OCI-LY1 (cell line): Measurements from ENCODE around the gene NOP16.

Source experiments
- H2AFZ ChIP-seq: fragments of 200-600 bp; sonication (generic), shearing (Covaris generic); 2 replicates; pipeline ENCODE4 v1.6.0; 2014; ENCODE audit warnings: antibody characterized with exemption, mild to moderate bottlenecking, low read length
- H3F3A ChIP-seq: fragments of 200-600 bp; sonication (generic), shearing (Covaris generic); 2 replicates; pipeline ENCODE4 v1.6.0; 2014; ENCODE audit warnings: mild to moderate bottlenecking, antibody characterized with exemption, low read length, moderate library complexity; ENCODE audit not compliant: insufficient read depth
- H3K27ac ChIP-seq: fragments of 200-600 bp; sonication (generic); 2 replicates; pipeline ENCODE4 v1.5.1; 2014; ENCODE audit warnings: low read length, mixed run types, mild to moderate bottlenecking, low read depth; ENCODE audit not compliant: poor library complexity, severe bottlenecking
- H3K27me3 ChIP-seq: fragments of 200-600 bp; sonication (generic); 2 replicates; pipeline ENCODE4 v1.6.0; 2014; ENCODE audit warnings: antibody characterized with exemption, mild to moderate bottlenecking, low read length, moderate library complexity; ENCODE audit not compliant: insufficient read depth
- H3K36me3 ChIP-seq: fragments of 200-600 bp; sonication (generic); 2 replicates; pipeline ENCODE4 v1.6.1; 2014; ENCODE audit warnings: mild to moderate bottlenecking, antibody characterized with exemption, low read length, moderate library complexity, mixed read lengths; ENCODE audit not compliant: insufficient read depth
- H3K4me1 ChIP-seq: fragments of 200-600 bp; sonication (generic); 2 replicates; pipeline ENCODE4 v1.5.1; 2014; ENCODE audit warnings: mild to moderate bottlenecking, low read length, moderate library complexity; ENCODE audit not compliant: insufficient read depth, severe bottlenecking
- H3K4me2 ChIP-seq: fragments of 200-600 bp; sonication (generic), shearing (Covaris generic); 2 replicates; pipeline ENCODE4 v1.6.1; 2014; ENCODE audit warnings: low read length
- H3K4me3 ChIP-seq: fragments of 200-600 bp; sonication (generic); 2 replicates; pipeline ENCODE4 v1.5.1; 2014; ENCODE audit warnings: low read length, low read depth, mild to moderate bottlenecking, mixed read lengths; ENCODE audit not compliant: poor library complexity, severe bottlenecking
- H3K79me2 ChIP-seq: fragments of 200-600 bp; shearing (Covaris generic); 2 replicates; pipeline ENCODE4 v1.6.1; 2016; ENCODE audit warnings: mixed run types, low read length, mixed read lengths; ENCODE audit not compliant: insufficient read depth
- H3K9ac ChIP-seq: fragments of 200-600 bp; sonication (generic), shearing (Covaris generic); 2 replicates; pipeline ENCODE4 v1.6.1; 2014; ENCODE audit warnings: mild to moderate bottlenecking, low read length, mixed read lengths
- H3K9me2 ChIP-seq: fragments of 200-600 bp; sonication (generic), shearing (Covaris generic); 2 replicates; pipeline ENCODE4 v1.6.1; 2014; ENCODE audit warnings: low read depth, mild to moderate bottlenecking, low read length, mixed read lengths
- H3K9me3 ChIP-seq: fragments of 200-600 bp; shearing (Covaris generic); 2 replicates; pipeline ENCODE4 v1.6.1; 2014; ENCODE audit warnings: low read length, mixed read lengths
- H4K20me1 ChIP-seq: fragments of 200-600 bp; sonication (generic), shearing (Covaris generic); 2 replicates; pipeline ENCODE4 v1.6.0; 2016; ENCODE audit warnings: mild to moderate bottlenecking, low read length; ENCODE audit not compliant: insufficient read depth
- CTCF ChIP-seq: fragments of 200-600 bp; sonication (generic), shearing (Covaris generic); IDR thresholded peaks from 2 replicates; pipeline ENCODE4 v1.5.1; 2017; ENCODE audit warnings: mild to moderate bottlenecking, antibody characterized with exemption, low read length, moderate library complexity, mixed read lengths
- EZH2 ChIP-seq: fragments of 200-600 bp; sonication (generic), shearing (Covaris generic); IDR thresholded peaks from 2 replicates; pipeline ENCODE4 v1.8.0; 2017; ENCODE audit warnings: borderline replicate concordance, mixed run types, mild to moderate bottlenecking, antibody characterized with exemption, low read length, moderate library complexity, mixed read lengths

The NOP16 gene

GRCh38 chr5:176420972-176421544, 32.7 kb upstream of the NOP16 start:
- H3K27me3 ChIP-seq = peaks cover 6% of the 10 kb centered on the region; the same call in 1 of the 2 replicates
- H3K9me3 ChIP-seq = peaks cover 8% of the 10 kb centered on the region; the same call in 1 of the 2 replicates
- H3K79me2 ChIP-seq = no peaks in the 10 kb centered on the region
- peaks cover 6% of the 10 kb centered on the region for H3K4me1 ChIP-seq
- H3K4me2 ChIP-seq = no peak overlapping the region
- H4K20me1 ChIP-seq = no peaks in the 10 kb centered on the region
- H3F3A ChIP-seq = no peaks in the 10 kb centered on the region
- no peak overlapping the region for H3K4me3 ChIP-seq
- no peaks in the 10 kb centered on the region; the same call in 1 of the 2 replicates for H3K36me3 ChIP-seq
- no peak overlapping the region for H3K9ac ChIP-seq
- no peaks in the 10 kb centered on the region for H3K9me2 ChIP-seq
- H3K27ac ChIP-seq = no peak overlapping the region
- H2AFZ ChIP-seq = no peak overlapping the region
- TF ChIP-seq EZH2 = no peak
- TF ChIP-seq CTCF = no peak

GRCh38 chr5:176420086-176420485, 31.7 kb upstream of the NOP16 start:
- H3F3A ChIP-seq = no peaks in the 10 kb centered on the region
- H3K4me3 ChIP-seq = no peak overlapping the region

GRCh38 chr5:176418251-176418650, 29.9 kb upstream of the NOP16 start:
- H3K4me1 ChIP-seq = peaks cover 21% of the 10 kb centered on the region
- no peak overlapping the region for H3K4me2 ChIP-seq
- no peaks in the 10 kb centered on the region for H3K9me2 ChIP-seq
- no peaks in the 10 kb centered on the region for H3K9me3 ChIP-seq
- no peak overlapping the region for H3K27ac ChIP-seq
- no peaks in the 10 kb centered on the region for H4K20me1 ChIP-seq
- no peak overlapping the region for H3K9ac ChIP-seq
- TF ChIP-seq EZH2 (no peak), CTCF (no peak)
- no peak overlapping the region for H3K4me3 ChIP-seq
- H3F3A ChIP-seq = no peaks in the 10 kb centered on the region
- H3K27me3 ChIP-seq = peaks cover 6% of the 10 kb centered on the region; the same call in 1 of the 2 replicates
- H3K79me2 ChIP-seq = 0 out of 2 replicates have a peak, but pooled peaks cover 5% of the 10 kb centered on the region
- H3K36me3 ChIP-seq = no peaks in the 10 kb centered on the region
- H2AFZ ChIP-seq = no peak overlapping the region

More at GRCh38 chr5:176420086-176420485, 31.7 kb upstream of the NOP16 start:
- no peak overlapping the region for H2AFZ ChIP-seq
- no peak overlapping the region for H3K27ac ChIP-seq
- H3K4me1 ChIP-seq = peaks cover 12% of the 10 kb centered on the region
- no peaks in the 10 kb centered on the region for H4K20me1 ChIP-seq
- TF ChIP-seq CTCF = no peak
- TF ChIP-seq EZH2 = no peak
- no peak overlapping the region for H3K9ac ChIP-seq
- no peak overlapping the region for H3K4me2 ChIP-seq
- H3K79me2 ChIP-seq = 0 out of 2 replicates have a peak, but pooled peaks cover 5% of the 10 kb centered on the region
- peaks cover under 1% of the 10 kb centered on the region; the same call in 1 of the 2 replicates for H3K9me3 ChIP-seq
- peaks cover 6% of the 10 kb centered on the region; the same call in 1 of the 2 replicates for H3K27me3 ChIP-seq
- H3K9me2 ChIP-seq = no peaks in the 10 kb centered on the region
- H3K36me3 ChIP-seq = no peaks in the 10 kb centered on the region; the same call in 1 of the 2 replicates
